Activated T-helper 1 cell treated with anti-CD3 and anti-CD28 coated beads, Interleukin-2, amount 50 U/mL, for 16 hours (primary cell): ENCODE results near the gene AASDH.

ENCODE experiments used
- DNase-seq, 2 donors: peaks; one replicate each; pipeline ENCODE4 v3.0.0-alpha.2; 2020; ENCODE audit warnings: low read depth in 1 of 2, low spot score in 1 of 2

Gene AASDH

GRCh38 chr4:56387023-56388001 lies at the start of gene AASDH:
Gene AASDH (minus strand): TSS chr4:56387491. CDS start chr4:56384299, 3,192 bp downstream.
- DNase-seq = peak; percentile 87 to 95

GRCh38 chr4:56435140-56435926 lies 48.0 kb upstream of the AASDH start, which contains the start of gene PPAT:
Gene PPAT (minus strand): TSS chr4:56435615. CDS start chr4:56435477, 138 bp downstream.
- DNase-seq = peak; percentile 97 to 98

- peak in 1 of 2 donors; percentile 4 for DNase-seq
Observed at GRCh38 chr4:56434599-56435139, 47.4 kb upstream of the AASDH start.

- DNase-seq = no peak
Observed at GRCh38 chr4:56433280-56433679, 46.0 kb upstream of the AASDH start.

- DNase-seq = no peak
Observed at GRCh38 chr4:56430203-56430602, 42.9 kb upstream of the AASDH start.

- DNase-seq = no peak
Observed at GRCh38 chr4:56427179-56427578, 39.9 kb upstream of the AASDH start.

- no peak for DNase-seq
Observed at GRCh38 chr4:56426273-56426672, 39.0 kb upstream of the AASDH start.

- DNase-seq = no peak
Observed at GRCh38 chr4:56425518-56425917, 38.2 kb upstream of the AASDH start.

GRCh38 chr4:56424697-56425514 lies 37.6 kb upstream of the AASDH start:
- DNase-seq = no peak

- no peak for DNase-seq
Observed at GRCh38 chr4:56424176-56424575, 36.9 kb upstream of the AASDH start.

- no peak for DNase-seq
Observed at GRCh38 chr4:56417396-56417795, 30.1 kb upstream of the AASDH start.

- DNase-seq = no peak
Observed at GRCh38 chr4:56416349-56416748, 29.1 kb upstream of the AASDH start.

- DNase-seq = no peak
Observed at GRCh38 chr4:56414135-56414670, 26.9 kb upstream of the AASDH start.

- no peak for DNase-seq
Observed at GRCh38 chr4:56410247-56411062, 23.2 kb upstream of the AASDH start.

- no peak for DNase-seq
Observed at GRCh38 chr4:56409511-56410090, 22.3 kb upstream of the AASDH start.

- DNase-seq = no peak
Observed at GRCh38 chr4:56408978-56409377, 21.7 kb upstream of the AASDH start.

- DNase-seq = no peak
Observed at GRCh38 chr4:56406151-56406550, 18.9 kb upstream of the AASDH start.

- DNase-seq = no peak
Observed at GRCh38 chr4:56405016-56405415, 17.7 kb upstream of the AASDH start.

GRCh38 chr4:56400560-56400959 lies 13.3 kb upstream of the AASDH start:
- DNase-seq = no peak
